HEK293 (cell line): Measurements from ENCODE around the gene RPS19.
A peak's percentile ranks its signal among the peaks of the same experiment; 100 is the strongest.

Source experiments
- CTCF ChIA-PET: fragments of 350-600 bp; formaldehyde crosslinking; extraction: SDS; loops from one replicate; lab custom pipeline; 2021; ENCODE audit warnings: antibody characterized with exemption; lab: Yijun Ruan, JAX
- POLR2A ChIA-PET: fragments of 300-600 bp; formaldehyde crosslinking; extraction: SDS; loops from one replicate; lab custom pipeline; 2020; ENCODE audit warnings: antibody characterized with exemption, inconsistent platforms; lab: Yijun Ruan, JAX
- H3K27ac ChIP-seq: fragments of 200-500 bp; sonication (Bioruptor generic); 2 replicates; pipeline ENCODE4 v1.5.1; 2014; ENCODE audit warnings: low read depth, low read length, control low read depth, inconsistent platforms; ENCODE audit errors: extremely low read depth
- H3K36me3 ChIP-seq, 2 experiments: fragments of 200-500 bp in 1 of 2; sonication (Bioruptor generic) in 1 of 2; 1 replicate in 1 of 2; 2 replicates in 1 of 2; pipeline ENCODE4 v1.5.1; 2014 to 2017; ENCODE audit warnings: inconsistent platforms in 2 of 2, low read length in 2 of 2; ENCODE audit not compliant: control insufficient read depth in 2 of 2, insufficient read depth in 1 of 2
- H3K4me1 ChIP-seq: fragments of 200-500 bp; sonication (Bioruptor generic); 2 replicates; pipeline ENCODE4 v1.5.1; 2014; ENCODE audit warnings: mild to moderate bottlenecking, low read length, inconsistent platforms; ENCODE audit not compliant: control insufficient read depth, insufficient read depth
- H3K4me3 ChIP-seq: 2 replicates; pipeline ENCODE4 v1.5.1; 2011; ENCODE audit warnings: low read depth, mild to moderate bottlenecking, control low read depth, low read length, moderate library complexity
- H3K9me3 ChIP-seq: fragments of 200-500 bp; sonication (Bioruptor generic); 2 replicates; pipeline ENCODE4 v1.5.1; 2014; ENCODE audit warnings: low read depth, low read length, inconsistent platforms; ENCODE audit not compliant: control insufficient read depth, insufficient read depth
- BCL11A ChIP-seq: fragments of 450-650 bp; formaldehyde crosslinking; IDR thresholded peaks from 2 replicates; pipeline ENCODE4 v1.5.1; 2016; ENCODE audit warnings: low read depth, missing biosample characterization, missing genetic modification characterization
- KLF16 ChIP-seq: fragments of 450-650 bp; formaldehyde crosslinking; IDR thresholded peaks from 2 replicates; pipeline ENCODE4 v1.5.1; 2017; ENCODE audit warnings: missing biosample characterization, missing genetic modification characterization
- SP7 ChIP-seq: fragments of 450-650 bp; formaldehyde crosslinking; IDR thresholded peaks from 2 replicates; pipeline ENCODE4 v1.5.1; 2016; ENCODE audit warnings: missing biosample characterization, missing genetic modification characterization
- WT1 ChIP-seq: fragments of 450-650 bp; formaldehyde crosslinking; IDR thresholded peaks from 2 replicates; pipeline ENCODE4 v1.5.1; 2016; ENCODE audit warnings: missing biosample characterization, missing genetic modification characterization
- ZBTB20 ChIP-seq: fragments of 450-650 bp; formaldehyde crosslinking; IDR thresholded peaks from 2 replicates; pipeline ENCODE4 v1.5.1; 2016; ENCODE audit warnings: missing biosample characterization, missing genetic modification characterization
- ZFP37 ChIP-seq: fragments of 450-650 bp; formaldehyde crosslinking; IDR thresholded peaks from 2 replicates; pipeline ENCODE4 v1.5.1; 2016; ENCODE audit warnings: missing biosample characterization, missing genetic modification characterization
- ZNF202 ChIP-seq: fragments of 450-650 bp; formaldehyde crosslinking; IDR thresholded peaks from 2 replicates; pipeline ENCODE4 v1.5.1; 2016; ENCODE audit warnings: missing biosample characterization, missing genetic modification characterization, borderline replicate concordance
- ZNF239 ChIP-seq: fragments of 450-650 bp; formaldehyde crosslinking; IDR thresholded peaks from 2 replicates; pipeline ENCODE4 v1.5.1; 2016; ENCODE audit warnings: missing biosample characterization, missing genetic modification characterization
- ZNF362 ChIP-seq: fragments of 450-650 bp; formaldehyde crosslinking; IDR thresholded peaks from 2 replicates; pipeline ENCODE4 v1.5.1; 2016; ENCODE audit warnings: missing biosample characterization, missing genetic modification characterization
- ZNF514 ChIP-seq: fragments of 450-650 bp; formaldehyde crosslinking; IDR thresholded peaks from 2 replicates; pipeline ENCODE4 v1.5.1; 2016; ENCODE audit warnings: missing biosample characterization, missing genetic modification characterization
- ZNF561 ChIP-seq: fragments of 450-650 bp; IDR thresholded peaks from 2 replicates; pipeline ENCODE4 v1.5.1; 2018; ENCODE audit warnings: missing biosample characterization, missing genetic modification characterization, borderline replicate concordance
- ZNF571 ChIP-seq: fragments of 450-650 bp; formaldehyde crosslinking; IDR thresholded peaks from 2 replicates; pipeline ENCODE4 v1.5.0; 2017; ENCODE audit warnings: missing biosample characterization, missing genetic modification characterization
- ZNF621 ChIP-seq: fragments of 450-650 bp; formaldehyde crosslinking; IDR thresholded peaks from 2 replicates; pipeline ENCODE4 v1.5.1; 2017; ENCODE audit warnings: missing biosample characterization, missing genetic modification characterization
- TF ChIP-seq, protein P1 (sequence below): fragments of 450-650 bp; formaldehyde crosslinking; IDR thresholded peaks from 2 replicates; pipeline ENCODE4 v1.5.1; 2016; ENCODE audit warnings: missing biosample characterization, missing genetic modification characterization

RPS19 gene

GRCh38 chr19:41861846-41862245, 1.8 kb downstream of the RPS19 start:
- ChIA-PET POLR2A (interaction anchor here (0.5 to 3.4 kb wide), 9 partner anchors 11 to 97 kb away, joined by 3 to 68 read pairs (median 7); partner anchors contain the start of genes ARHGEF1, CD79A and RABAC1), CTCF (interaction anchor here (0.6 to 3.2 kb wide), 5 partner anchors 11 to 1437 kb away, joined by 3 to 21 read pairs (median 4); no protein-coding TSS in a partner anchor)
- TF ChIP-seq, protein P1, sequence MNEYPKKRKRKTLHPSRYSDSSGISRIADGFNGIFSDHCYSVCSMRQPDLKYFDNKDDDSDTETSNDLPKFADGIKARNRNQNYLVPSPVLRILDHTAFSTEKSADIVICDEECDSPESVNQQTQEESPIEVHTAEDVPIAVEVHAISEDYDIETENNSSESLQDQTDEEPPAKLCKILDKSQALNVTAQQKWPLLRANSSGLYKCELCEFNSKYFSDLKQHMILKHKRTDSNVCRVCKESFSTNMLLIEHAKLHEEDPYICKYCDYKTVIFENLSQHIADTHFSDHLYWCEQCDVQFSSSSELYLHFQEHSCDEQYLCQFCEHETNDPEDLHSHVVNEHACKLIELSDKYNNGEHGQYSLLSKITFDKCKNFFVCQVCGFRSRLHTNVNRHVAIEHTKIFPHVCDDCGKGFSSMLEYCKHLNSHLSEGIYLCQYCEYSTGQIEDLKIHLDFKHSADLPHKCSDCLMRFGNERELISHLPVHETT (tag by site-specific recombination): no peak
- 0 out of 2 replicates have a peak, but pooled peaks have one; percentile 0 for TF ChIP-seq ZNF239 (tag by site-specific recombination)
- H3K27ac ChIP-seq: peak overlapping the region; percentile 100
- peaks cover 31% of the 10 kb centered on the region for H3K4me1 ChIP-seq
- H3K4me3 ChIP-seq: peak overlapping the region; percentile 89
- H3K9me3 ChIP-seq: no peaks in the 10 kb centered on the region
- H3K36me3 ChIP-seq: peaks cover 62% of the 10 kb centered on the region in 2 experiments

DNA sequence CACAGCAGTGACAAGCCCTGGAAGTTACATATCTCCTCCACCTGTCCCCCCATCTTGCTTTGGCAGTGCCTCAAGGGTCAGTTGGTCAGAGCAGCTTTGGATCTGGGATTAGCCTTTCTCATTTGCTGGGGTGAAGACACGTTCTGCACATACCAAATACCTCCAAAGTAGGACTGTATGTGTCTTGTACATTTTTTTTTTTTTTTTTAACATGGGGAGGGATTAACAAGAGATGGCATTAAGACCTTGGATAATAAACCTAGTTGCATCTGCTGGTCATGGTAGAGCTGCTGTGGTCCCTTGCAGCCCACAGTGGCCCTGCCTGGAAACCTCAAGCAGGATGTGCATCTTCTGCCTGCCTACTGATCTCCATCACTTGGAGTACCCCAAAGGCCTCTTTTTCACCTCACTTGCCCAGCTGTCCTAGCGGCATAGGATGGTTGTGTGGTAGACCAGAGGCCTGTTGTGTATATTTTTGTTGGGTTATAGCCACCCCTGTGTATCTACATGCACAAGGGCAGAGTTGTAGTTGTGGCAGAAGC, 2.5 kb downstream of the RPS19 start:
- Histone ChIP-seq H3K9me3 (no peaks in the 10 kb centered on the region), H3K4me3 (peak overlapping the region; percentile 15), H3K36me3 (peaks cover 68 to 69% of the 10 kb centered on the region in 2 experiments), H3K27ac (peak overlapping the region; percentile 100), H3K4me1 (peaks cover 31% of the 10 kb centered on the region)
- POLR2A ChIA-PET: interaction anchor here (0.5 to 3.4 kb wide), 10 partner anchors 10 to 1707 kb away, joined by 3 to 68 read pairs (median 6); partner anchors contain the start of genes ARHGEF1, CD79A and RABAC1
- CTCF ChIA-PET: interaction anchor here (0.6 to 2.2 kb wide), 6 partner anchors 11 to 1438 kb away, joined by 3 to 19 read pairs (median 4); no protein-coding TSS in a partner anchor
- TF ChIP-seq BCL11A (tag by site-specific recombination) (no peak), ZNF362 (peak; percentile 82), ZNF239 (tag by site-specific recombination) (0 out of 2 replicates have a peak, but pooled peaks have one; percentile 3), WT1 (tag by site-specific recombination) (no peak), ZNF514 (tag by site-specific recombination) (no peak), ZBTB20 (tag by site-specific recombination) (no peak), ZNF202 (tag by site-specific recombination) (no peak), ZNF561 (tag by site-specific recombination) (no peak)

- Histone ChIP-seq H3K27ac (peak overlapping the region; percentile 100), H3K9me3 (no peaks in the 10 kb centered on the region), H3K4me1 (peaks cover 31% of the 10 kb centered on the region), H3K36me3 (peaks cover 77% of the 10 kb centered on the region in 2 experiments), H3K4me3 (no peak overlapping the region)
- no peak for TF ChIP-seq ZNF571 (tag by site-specific recombination)
- no peak for TF ChIP-seq SP7 (tag by site-specific recombination)
- TF ChIP-seq KLF16: no peak
- no peak for TF ChIP-seq ZFP37
- no peak for TF ChIP-seq ZNF239 (tag by site-specific recombination)
- no peak for TF ChIP-seq ZNF621 (tag by site-specific recombination)
- TF ChIP-seq ZNF202 (tag by site-specific recombination): no peak
- ChIA-PET CTCF (interaction anchor here (0.6 to 2.2 kb wide), 4 partner anchors 10 to 578 kb away, joined by 3 to 19 read pairs (median 5); no protein-coding TSS in a partner anchor), POLR2A (interaction anchor here (0.6 to 3.2 kb wide), 5 partner anchors 9 to 1706 kb away, joined by 3 to 22 read pairs (median 7); partner anchors contain the start of gene RABAC1)
These were observed 3.3 kb downstream of the RPS19 start for GRCh38 chr19:41863209-41863931.
